Myocyte (in vitro differentiated cells): ENCODE measurements around the gene CARD8. TPM values are rescaled to one million over a fixed set of nuclear protein-coding genes. Genes with fewer than 3 reads are reported as not detected.
A peak's percentile ranks its signal among the peaks of the same experiment; 100 is the strongest.
"Not testable (repeated sequence)": the region's sequence is repeated elsewhere in the genome, so short reads cannot be mapped to it uniquely, and the experiment has no call there.

Experiments used
- DNase-seq: peaks from one replicate; pipeline ENCODE4 v3.0.0-alpha.2; 2012; ENCODE audit warnings: low read depth
- total RNA-seq: library from RNA; depleted of rRNA; stranded (reverse); fragments of >200 nt; gene quantifications from 2 replicates; pipeline ENCODE4 v1.2.3, GENCODE V29; 2014

The CARD8 gene
- total RNA-seq, 1 donor from 2014 or later: 23.0 TPM

DNA sequence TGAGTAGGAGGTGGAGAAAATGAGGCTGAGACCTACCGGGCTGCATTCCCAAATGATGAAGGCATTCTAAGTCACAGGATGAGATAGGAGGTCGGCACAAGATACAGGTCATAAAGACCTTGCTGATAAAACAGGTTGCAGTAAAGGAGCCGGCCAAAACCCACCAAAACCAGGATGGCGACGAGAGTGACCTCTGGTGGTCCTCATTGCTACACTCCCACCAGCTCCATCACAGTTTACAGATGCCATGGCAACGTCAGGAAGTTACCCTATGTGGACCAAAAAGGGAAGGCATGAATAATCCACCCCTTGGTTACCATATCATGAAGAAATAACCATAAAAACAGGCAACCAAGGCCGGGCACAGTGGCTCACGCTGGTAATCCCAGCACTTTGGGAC lies 9.6 kb upstream of the CARD8 start:
- DNase-seq: not testable (repeated sequence)

DNA sequence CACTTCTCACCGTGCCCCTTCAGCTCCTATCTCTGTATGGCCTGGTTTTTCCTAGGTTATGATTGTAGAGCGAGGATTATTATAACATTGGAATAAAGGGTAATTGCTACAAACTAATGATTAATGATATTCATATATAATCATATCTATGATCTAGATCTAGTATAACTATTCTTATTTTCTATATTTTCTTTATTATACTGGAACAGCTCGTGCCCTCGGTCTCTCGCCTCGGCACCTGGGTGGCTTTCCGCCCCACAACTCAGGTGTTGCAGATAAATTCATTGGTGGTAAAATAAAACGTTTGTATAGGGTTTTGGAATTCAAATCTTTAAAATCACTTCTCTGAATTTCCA lies 4.6 kb upstream of the CARD8 start:
- DNase-seq: not testable (repeated sequence)

DNA sequence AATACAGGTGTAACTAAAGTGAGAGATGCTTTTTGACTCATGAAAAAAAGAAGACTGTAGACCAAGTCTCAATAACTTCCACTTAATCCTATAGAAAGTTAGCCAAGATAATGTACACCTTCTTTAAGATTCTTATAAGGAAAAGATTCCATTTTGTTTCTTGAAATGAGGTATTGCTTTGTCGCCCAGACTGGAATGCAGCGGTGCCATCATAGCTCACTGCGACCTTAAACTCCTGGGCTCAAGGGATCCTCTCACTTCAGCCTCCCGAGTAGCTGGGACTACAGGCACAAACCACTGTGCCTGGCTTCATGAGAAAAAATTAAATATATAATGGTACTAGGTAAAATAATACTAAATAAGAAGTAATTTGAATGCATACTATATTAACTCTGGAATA lies 3.3 kb upstream of the CARD8 start:
- not testable (repeated sequence) for DNase-seq

DNA sequence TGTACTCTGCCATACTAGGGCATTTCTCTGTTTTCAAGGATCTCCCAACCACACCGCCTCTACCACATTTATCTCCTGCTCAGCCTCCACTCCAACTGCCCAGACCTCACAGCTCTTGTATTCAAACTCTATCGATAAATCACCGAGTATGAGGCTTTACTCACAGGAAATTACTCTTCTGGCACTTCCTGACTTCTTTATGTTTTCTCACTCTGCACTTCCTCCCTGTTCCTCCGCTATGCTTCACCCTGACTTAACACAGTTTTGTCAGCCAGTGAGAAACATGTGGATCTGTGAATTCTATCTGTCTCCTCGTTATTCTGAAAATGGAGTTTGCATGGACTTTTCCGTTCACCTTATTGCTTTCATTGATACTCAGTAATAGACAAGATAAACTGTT lies 2.6 kb upstream of the CARD8 start:
- no peak for DNase-seq

DNA sequence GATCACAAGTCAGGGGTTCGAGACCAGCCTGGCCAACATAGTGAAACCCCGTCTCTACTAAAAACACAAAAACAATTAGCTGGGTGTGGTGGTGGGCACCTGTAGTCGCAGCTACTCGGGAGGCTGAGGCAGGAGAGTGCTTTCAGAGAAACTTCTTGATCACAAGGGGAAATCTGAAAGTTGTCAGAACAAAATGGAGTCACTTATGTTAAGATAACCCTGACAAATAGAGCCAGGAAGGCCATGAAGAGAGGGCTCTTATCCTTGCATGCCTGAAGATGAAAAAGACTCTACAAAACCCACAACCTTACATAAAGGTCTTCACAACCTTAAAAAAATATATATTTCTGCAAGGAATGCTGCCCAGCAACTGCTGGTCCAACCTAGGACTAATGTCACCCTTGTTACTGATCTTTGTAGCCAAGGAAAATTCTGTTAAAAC lies 1.2 kb downstream of the CARD8 start:
- no peak for DNase-seq

DNA sequence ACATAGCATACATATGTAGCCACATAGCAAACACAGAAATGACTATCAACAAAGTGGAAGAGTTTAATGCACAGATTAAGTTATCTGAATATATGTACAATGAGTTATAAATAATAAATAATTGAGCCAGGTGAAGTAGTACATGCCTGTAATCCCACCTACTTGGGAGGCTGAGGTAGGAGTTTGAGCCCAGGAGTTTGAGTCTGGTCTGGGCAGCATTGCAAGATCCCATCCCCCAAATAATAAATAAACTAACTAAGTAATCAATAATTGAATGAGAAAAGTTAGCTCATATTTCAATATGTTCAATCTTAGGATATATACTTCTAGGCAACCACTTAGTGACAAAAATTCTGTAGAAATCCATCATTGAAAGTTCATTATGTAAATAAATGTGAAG lies 1.7 kb downstream of the CARD8 start:
- no peak for DNase-seq

DNA sequence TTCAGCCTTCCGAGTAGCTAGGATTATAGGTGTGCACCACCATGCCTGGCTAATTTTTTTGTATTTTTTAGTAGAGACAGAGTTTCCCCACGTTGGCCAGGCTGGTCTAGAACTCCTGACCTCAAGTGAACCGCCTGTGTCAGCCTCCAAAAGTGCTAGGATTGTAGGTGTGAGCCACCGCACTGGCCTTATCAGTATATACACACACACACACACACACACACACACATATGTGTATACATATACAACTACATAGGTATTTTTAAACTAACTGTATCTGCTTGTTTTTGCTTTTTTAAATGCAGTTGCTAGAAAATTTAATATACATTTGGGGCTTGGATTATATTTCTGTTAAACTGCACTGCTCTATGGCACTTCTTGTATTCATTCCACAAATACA lies 3.1 kb downstream of the CARD8 start:
- DNase-seq: no peak

DNA sequence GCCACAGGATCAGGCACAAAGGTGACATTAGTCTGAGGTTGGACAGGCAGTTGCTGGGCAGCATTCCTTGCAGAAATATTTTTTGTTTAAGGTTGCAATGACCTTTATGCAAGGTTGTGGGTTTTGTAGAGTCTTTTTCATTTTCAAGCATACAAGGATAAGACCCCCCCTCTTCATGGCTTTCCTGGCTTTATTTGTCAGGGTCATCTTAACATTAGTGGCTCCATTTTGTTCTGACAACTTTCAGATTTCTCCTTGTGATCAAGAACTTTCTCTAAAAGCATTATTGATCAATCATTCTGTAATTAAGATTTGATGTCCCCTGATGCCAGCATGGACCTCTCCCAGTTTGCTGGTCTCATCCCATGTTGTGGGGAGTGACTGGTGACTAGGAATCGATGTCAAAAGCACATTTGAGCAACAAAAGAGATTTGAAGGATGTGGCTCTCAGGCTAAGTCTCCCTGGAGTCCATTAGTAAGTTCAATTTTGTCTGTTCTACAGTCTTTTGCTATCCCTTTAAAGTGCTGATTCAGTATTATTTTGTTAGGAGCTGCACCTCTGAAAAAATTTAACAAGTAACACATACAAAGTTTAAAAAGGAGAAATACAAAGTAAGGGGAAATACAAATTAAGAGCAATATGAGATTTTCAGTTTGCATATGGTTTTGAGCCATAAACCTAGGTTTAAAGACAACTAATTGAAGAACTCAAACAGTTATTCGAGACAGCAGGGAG lies 5.3 kb downstream of the CARD8 start:
- no peak for DNase-seq

DNA sequence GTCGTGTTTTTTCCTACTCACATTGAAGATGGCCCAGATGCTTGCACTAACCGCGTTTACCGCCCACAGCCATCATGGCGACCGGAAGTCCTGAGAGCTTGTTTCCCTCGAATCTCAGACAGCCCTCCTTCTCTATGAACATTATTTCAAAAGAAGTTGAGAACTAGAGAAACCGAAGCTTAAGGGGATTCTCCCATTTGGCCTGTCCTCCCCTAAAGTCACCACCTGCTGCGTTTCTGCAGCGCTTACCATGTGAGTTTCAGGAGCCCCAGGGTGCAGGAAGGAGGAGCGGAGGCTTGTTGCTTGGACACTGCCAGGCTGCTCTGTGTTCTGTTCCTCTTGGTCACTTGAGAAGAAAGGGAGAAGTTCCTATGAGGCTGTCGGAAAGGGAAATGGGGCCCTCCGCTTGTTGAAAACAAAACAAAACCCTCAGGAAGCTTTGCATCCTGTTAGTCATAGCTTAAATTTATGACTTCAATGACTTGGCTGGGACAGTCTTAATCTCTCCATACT lies 6.2 kb downstream of the CARD8 start:
- DNase-seq: no peak

DNA sequence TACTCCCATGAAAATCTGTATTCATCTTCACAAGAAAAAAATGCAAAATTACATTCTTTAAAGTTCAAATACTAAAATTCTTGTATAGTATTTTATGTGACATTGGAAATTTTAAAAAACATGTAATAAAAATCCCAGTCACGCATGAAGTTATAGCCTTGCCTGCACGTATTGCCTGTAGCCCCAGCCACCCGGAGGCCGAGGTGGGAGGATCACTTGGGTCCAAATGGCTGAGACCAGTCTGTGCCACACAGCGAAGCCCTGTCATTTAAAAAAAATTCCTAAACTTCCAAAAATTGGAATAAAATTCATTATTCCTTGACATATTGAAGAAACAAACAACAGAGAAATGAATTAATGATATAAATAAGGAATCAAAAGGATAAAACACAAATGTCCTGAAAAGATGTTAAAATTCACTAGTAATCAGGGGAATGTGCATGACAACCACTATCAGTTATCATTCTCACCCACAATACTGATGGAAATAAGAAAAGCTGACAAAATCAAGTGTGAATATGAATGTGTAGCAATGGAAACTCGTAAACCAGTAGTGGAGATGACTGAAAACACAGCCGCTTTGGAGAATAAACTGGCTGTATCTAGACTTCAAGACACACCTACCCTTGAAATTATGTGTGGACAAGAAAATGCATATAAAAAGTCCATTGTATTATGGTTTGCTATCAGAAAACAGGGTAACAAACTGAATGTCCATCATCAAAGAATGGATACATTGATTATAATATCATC lies 7.5 kb downstream of the CARD8 start:
- DNase-seq: no peak

DNA sequence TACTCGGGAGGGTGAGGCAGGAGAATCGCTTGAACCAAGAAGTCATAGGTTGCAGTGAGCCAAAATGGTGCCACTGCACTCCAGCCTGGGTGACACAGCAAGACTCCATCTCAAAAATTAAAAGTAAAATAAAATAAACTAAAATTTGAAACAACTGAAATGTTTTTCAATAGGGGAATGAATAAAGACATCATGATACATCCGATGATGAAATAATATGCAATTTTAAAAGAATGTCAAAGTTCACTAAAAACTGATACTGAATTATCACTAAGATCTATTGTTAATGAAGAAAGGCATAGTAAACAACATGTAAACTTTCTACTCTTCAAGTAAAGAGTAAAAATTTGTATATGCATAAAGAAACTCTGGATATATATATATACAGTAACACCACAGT lies 8.5 kb downstream of the CARD8 start:
- no peak for DNase-seq

DNA sequence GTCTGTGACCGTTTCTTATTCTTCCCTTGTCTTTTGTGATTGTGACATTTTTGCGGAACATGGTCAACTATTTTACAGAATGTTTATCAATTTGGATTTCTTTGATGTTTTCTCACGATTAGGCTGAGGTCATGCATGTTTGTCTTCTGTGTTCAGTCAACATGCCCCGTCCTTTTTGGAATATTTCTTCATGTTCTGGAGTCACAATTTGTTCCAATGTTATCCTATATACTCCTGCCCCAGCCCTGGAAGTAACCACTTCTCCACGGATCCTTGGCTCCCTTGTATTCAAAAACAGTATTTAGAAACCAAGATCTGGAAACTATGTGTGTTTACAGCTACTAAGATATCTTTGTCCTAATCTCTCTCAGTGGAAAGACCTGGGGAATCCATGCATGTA lies 9.6 kb downstream of the CARD8 start:
- no peak for DNase-seq

DNA sequence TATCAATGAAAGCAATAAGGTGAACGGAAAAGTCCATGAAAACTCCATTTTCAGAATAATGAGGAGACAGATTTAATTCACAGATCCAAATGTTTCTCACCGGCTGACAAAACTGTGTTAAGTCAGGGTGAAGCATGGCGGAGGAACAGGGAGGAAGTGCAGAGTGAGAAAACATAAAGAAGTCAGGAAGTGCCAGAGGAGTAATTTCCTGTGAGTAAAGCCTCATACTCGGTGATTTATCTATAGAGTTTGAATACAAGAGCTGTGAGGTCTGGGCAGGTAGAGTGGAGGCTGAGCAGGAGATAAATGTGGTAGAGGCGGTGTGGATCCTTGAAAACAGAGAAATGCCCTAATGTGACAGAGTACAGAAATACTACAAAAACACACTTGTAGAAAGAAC lies 11.4 kb downstream of the CARD8 start:
- DNase-seq: no peak

DNA sequence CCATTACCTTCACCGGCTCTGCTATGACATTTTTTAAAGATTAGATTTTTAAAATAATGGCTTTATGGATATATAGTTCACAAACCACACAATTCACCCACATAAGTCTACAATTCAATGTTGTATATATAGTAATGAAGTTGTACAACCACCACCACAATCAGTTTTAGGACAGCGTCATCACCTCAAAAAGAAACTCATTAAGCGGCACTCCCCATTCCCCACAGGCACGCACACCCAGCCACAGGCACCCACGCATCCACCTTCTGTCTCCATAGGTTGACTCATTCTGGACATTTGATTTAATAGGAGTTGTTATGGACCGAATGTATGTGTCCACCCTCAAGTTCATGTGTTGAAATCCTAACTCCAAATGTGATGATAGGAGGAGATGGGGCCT lies 13.9 kb downstream of the CARD8 start:
- DNase-seq: not testable (repeated sequence)

DNA sequence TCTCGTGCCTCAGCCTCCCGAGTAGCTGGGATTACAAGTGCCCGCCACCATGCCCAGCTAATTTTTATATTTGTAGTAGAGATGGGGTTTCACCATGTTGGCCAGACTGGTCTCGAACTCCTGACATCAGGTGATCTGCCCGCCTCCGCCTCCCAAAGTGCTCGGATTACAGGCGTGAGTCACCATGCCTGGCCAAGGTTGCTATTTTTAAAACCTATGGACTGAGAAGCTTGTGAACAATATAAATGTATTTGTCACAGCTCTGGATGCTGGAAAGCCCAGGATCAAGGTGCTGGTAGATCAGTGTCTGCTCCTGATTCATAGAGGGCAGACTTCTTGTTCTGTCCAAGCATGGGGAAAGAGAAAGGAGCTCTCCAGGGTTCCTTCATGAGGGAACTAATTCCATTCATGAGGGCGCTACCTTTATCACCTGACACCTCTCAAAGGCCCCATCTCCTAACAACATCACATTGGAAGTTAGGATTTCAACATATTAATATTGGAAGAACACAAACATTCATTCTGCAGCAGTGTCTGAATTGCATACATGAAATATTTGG lies 16.1 kb downstream of the CARD8 start:
- peak; percentile 35 for DNase-seq

DNA sequence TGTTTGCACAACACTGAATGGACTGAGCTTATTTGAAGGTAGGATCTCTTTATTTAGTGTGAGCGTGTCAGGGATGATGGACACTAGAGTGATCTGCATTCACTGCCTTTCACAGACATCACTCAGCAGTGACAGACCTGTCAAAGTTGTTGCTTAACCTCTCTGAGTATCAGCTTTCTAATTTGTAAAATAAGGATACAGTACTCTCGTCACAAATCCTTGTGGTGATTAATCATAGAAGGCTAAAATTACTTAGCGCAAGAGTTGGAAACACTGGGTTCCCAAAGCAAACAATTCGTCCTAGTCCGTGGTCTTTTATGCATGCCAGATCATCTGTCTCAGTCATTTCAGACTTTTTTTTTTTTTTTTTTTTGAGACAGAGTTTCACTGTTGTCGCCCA lies 16.6 kb downstream of the CARD8 start:
- DNase-seq: peak; percentile 7

DNA sequence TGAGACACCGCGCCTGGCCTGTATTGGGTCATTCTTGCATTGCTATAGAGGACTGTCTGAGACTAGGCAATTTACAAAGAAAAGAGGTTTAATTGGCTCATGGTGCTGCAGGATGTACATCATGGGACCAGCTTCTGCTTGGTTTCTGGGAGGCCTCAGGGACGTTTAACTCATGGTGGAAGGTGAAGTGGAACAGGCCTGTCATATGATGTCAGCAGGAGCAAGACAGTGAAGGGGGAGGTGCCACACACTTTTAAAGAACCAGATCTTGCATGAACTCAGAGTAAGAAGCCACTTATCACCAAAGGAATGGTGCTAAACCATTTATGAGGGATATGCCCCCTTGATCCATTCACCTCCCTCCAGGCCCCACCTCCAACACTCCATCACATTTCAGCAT lies 18.7 kb downstream of the CARD8 start:
- DNase-seq: no peak

DNA sequence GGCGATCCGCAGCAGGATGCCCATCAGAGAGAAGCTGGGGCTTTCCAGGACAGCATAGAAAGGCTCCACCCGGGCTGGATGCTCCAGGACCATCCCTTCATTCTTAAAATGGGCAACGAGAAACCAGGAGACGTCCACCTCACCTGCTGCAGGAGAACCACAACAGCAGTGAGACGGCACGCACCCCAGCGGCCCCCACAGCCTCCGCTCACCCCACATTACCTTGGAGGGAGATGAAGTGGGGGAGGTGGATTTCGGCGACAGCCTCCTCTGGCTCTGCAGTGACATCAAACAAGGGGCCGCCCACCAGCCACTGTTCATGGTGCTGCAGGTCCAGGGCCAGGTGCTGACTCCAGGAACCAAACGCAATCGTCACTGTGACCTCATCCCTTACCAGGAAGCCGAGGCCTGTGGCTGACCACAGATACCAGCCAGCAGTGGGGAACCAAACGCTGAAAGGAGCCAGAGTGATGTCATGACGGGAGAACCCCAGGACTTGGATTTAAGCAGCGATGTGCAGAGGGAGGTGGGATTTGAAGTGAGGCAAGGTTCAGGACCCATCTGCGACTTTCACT lies 25.1 kb downstream of the CARD8 start:
- DNase-seq: peak; percentile 12

DNA sequence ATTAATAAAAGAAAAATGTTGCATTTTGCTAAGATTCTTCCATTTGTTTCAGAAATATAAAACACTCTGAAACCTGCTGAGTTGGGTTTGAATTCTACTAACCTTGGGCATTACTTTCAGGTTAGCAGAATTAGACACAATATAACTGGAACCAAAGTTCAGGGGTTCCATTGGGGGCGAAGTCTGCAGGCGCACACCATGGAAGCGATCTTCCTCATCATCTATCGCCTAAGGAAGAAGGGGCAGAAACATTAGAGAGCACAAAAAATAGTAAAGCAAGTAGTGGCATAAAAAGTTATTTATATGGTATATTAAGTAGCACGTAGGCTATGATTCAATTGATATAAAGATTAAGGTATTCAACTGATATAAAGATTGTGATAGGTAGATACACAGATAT lies 34.1 kb downstream of the CARD8 start:
- DNase-seq: no peak

DNA sequence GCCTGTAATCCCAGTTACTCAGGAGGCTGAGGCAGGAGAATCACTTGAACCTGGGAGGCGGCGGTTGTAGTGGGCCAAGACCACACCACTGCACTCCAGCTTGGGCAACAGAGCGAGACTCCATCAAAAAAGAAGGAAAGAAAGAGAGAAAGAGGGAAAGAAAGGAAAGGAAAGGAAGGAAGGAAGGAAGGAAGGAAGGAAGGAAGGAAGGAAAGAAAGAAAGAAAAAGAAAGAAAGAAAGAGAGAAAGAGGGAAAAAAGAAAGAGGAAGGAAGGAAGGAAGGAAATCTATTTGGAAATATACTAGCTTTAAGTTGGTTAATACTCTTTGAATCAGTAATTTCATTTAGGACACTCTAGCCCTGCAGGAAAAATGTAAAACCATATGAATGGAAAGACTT lies 34.9 kb downstream of the CARD8 start:
- DNase-seq: not testable (repeated sequence)

DNA sequence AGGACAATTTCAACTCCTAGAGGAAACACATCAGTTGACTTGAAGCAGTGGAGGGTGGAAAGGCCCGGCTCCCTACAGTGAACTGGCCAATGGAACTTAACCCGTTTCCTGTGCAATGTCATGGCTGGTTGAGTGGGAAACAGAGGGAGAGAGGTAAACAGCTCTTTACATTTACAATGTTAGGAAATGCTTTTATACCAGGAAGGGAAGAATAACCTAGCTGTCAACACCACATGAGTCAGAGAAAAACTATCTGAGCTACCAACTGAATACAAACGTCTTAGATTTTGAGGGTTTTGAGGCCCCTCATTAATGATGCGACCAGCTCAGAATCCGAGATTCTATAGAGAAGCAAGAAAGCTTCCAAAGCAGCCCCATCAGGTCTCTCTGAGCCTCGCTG lies 36.7 kb downstream of the CARD8 start:
- DNase-seq: no peak

DNA sequence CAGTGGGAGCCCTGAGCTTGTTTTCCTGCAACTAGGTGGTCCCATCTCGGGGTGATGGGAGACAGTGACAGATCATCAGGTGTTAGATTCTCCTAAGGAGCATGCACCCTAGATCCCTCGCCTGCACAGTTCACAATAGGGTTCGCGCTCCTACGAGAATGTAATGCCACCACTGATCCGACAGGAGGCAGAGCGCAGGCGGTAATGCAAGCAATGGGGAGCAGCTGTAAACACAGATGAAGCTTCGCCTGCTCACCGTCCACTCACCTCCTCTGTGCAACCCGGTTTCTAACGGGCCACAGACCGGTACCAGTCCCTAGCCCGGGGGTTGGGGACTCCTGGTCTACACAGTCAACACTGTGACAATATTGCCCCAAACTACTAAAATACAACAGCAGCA lies 38.8 kb downstream of the CARD8 start:
- DNase-seq: no peak
